DMS53 treated with DMSO at 0.1 percent for 48 hours (cell line): Measurements from ENCODE around the gene FHIP1B.

Experiments
- DNase-seq: peaks from one replicate; lab custom pipeline; 2025; ENCODE audit not compliant: unreplicated experiment; lab: John Stamatoyannopoulos, UW

The FHIP1B gene

GRCh38 chr11:6203327-6203726 lies 31.1 kb downstream of the FHIP1B start:
- no peak for DNase-seq

GRCh38 chr11:6202041-6202440 lies 32.4 kb downstream of the FHIP1B start:
- no peak for DNase-seq

- DNase-seq: no peak
These were observed 33.0 kb downstream of the FHIP1B start for GRCh38 chr11:6201481-6201880.

GRCh38 chr11:6200975-6201374 lies 33.5 kb downstream of the FHIP1B start:
- DNase-seq: no peak

- no peak for DNase-seq
These were observed 35.1 kb downstream of the FHIP1B start, which contains the start of gene OR52W1 for GRCh38 chr11:6199174-6199810. TSS of gene OR52W1 (plus strand) at chr11:6199224. CDS start at chr11:6199224, 0 bp downstream.

- DNase-seq: no peak
These were observed 36.8 kb downstream of the FHIP1B start for GRCh38 chr11:6197466-6198200.

- DNase-seq: no peak
These were observed 38.0 kb downstream of the FHIP1B start for GRCh38 chr11:6196396-6196795.

GRCh38 chr11:6194065-6194581 lies 40.3 kb downstream of the FHIP1B start:
- no peak for DNase-seq

GRCh38 chr11:6191742-6192141 lies 42.7 kb downstream of the FHIP1B start:
- DNase-seq: no peak

GRCh38 chr11:6175440-6175839 lies 59.0 kb downstream of the FHIP1B start:
- DNase-seq: no peak

- no peak for DNase-seq
These were observed 64.2 kb downstream of the FHIP1B start, which contains the start of gene OR52B2 for GRCh38 chr11:6170226-6170625. TSS of gene OR52B2 (minus strand) at chr11:6170326. CDS start at chr11:6170326, 0 bp downstream.
